ENCODE measurements around the gene LAMC3.

Gene LAMC3

GRCh38 chr9:130979591-130980385 is 29.2 kb upstream of the LAMC3 start:
- DNase-seq (ENCODE audit: low read depth): no peak

- DNase-seq (ENCODE audit: low read depth): no peak
These were observed 28.4 kb upstream of the LAMC3 start for GRCh38 chr9:130980526-130980925.

- DNase-seq (ENCODE audit: low read depth): no peak
These were observed 27.8 kb upstream of the LAMC3 start for GRCh38 chr9:130981002-130981755.

GRCh38 chr9:130981756-130982137 is 27.2 kb upstream of the LAMC3 start:
- DNase-seq (ENCODE audit: low read depth): no peak

GRCh38 chr9:130982636-130983358 is 26.2 kb upstream of the LAMC3 start:
- DNase-seq (ENCODE audit: low read depth): no peak

- DNase-seq (ENCODE audit: low read depth): no peak
These were observed 25.7 kb upstream of the LAMC3 start for GRCh38 chr9:130983359-130983670.

GRCh38 chr9:130983970-130984369 is 25.0 kb upstream of the LAMC3 start:
- DNase-seq (ENCODE audit: low read depth): no peak

- no peak for DNase-seq (ENCODE audit: low read depth)
These were observed 24.5 kb upstream of the LAMC3 start for GRCh38 chr9:130984521-130984920.

- DNase-seq (ENCODE audit: low read depth): no peak
These were observed 23.9 kb upstream of the LAMC3 start for GRCh38 chr9:130985029-130985428.

GRCh38 chr9:130985606-130986162 is 23.3 kb upstream of the LAMC3 start:
- no peak for DNase-seq (ENCODE audit: low read depth)

- DNase-seq (ENCODE audit: low read depth): no peak
These were observed 22.5 kb upstream of the LAMC3 start for GRCh38 chr9:130986356-130986965.

- DNase-seq (ENCODE audit: low read depth): no peak
These were observed 21.9 kb upstream of the LAMC3 start for GRCh38 chr9:130987054-130987453.

GRCh38 chr9:130987738-130988399 is 21.1 kb upstream of the LAMC3 start:
- DNase-seq (ENCODE audit: low read depth): no peak

- DNase-seq (ENCODE audit: low read depth): no peak
These were observed 20.6 kb upstream of the LAMC3 start for GRCh38 chr9:130988400-130988747.

- no peak for DNase-seq (ENCODE audit: low read depth)
These were observed 20.1 kb upstream of the LAMC3 start for GRCh38 chr9:130988905-130989304.

- DNase-seq (ENCODE audit: low read depth): no peak
These were observed 19.6 kb upstream of the LAMC3 start for GRCh38 chr9:130989391-130989790.

GRCh38 chr9:130989891-130990290 is 19.1 kb upstream of the LAMC3 start:
- DNase-seq (ENCODE audit: low read depth): no peak

- no peak for DNase-seq (ENCODE audit: low read depth)
These were observed 18.5 kb upstream of the LAMC3 start for GRCh38 chr9:130990306-130990977.

- DNase-seq (ENCODE audit: low read depth): no peak
These were observed 17.8 kb upstream of the LAMC3 start for GRCh38 chr9:130990978-130991777.

All from GM04504 (cell line).